HepG2 (cell line): Measurements from ENCODE around the gene SLC9C2. TPM values are rescaled to one million over a fixed set of nuclear protein-coding genes. Genes with fewer than 3 reads are reported as not detected.

Experiments
- ATF6 ChIP-seq: sonication (generic); formaldehyde crosslinking; conservative IDR thresholded peaks from 2 replicates; pipeline ENCODE4 v1.4.0; 2020; ENCODE audit warnings: missing genetic modification reagents
- DR1 ChIP-seq: sonication (generic); formaldehyde crosslinking; IDR thresholded peaks from 2 replicates; pipeline ENCODE4 v1.8.0; 2021; ENCODE audit warnings: mild to moderate bottlenecking, missing genetic modification reagents, inconsistent platforms
- FOXK2 ChIP-seq: fragments of 450-650 bp; IDR thresholded peaks from 2 replicates; pipeline ENCODE4 v1.6.1; 2016
- MBNL3 ChIP-seq: fragments of 250-450 bp; sonication (Bioruptor Pico); conservative IDR thresholded peaks from 2 replicates; pipeline ENCODE4 v1.8.0; 2022; ENCODE audit warnings: mild to moderate bottlenecking, inconsistent platforms
- NR2F1 ChIP-seq, 2 experiments: fragments of 450-650 bp in 1 of 2; formaldehyde crosslinking in 1 of 2; IDR thresholded peaks; 2 replicates each; pipeline versions ENCODE4 v1.5.0 to v1.6.1; 2016 to 2020; ENCODE audit warnings: mild to moderate bottlenecking in 1 of 2, missing compliant biosample characterization in 1 of 2, missing genetic modification reagents in 1 of 2, moderate library complexity in 1 of 2
- POLR2G ChIP-seq: fragments of 200-400 bp; formaldehyde crosslinking; IDR thresholded peaks from 2 replicates; pipeline ENCODE4 v1.6.1; 2018; ENCODE audit warnings: mild to moderate bottlenecking, low read depth, low read length, moderate library complexity
- PRMT3 ChIP-seq: sonication (generic); formaldehyde crosslinking; IDR thresholded peaks from 2 replicates; pipeline ENCODE4 v1.8.1; 2022; ENCODE audit warnings: low read depth, mild to moderate bottlenecking, moderate library complexity, missing genetic modification reagents, borderline replicate concordance
- RFX1 ChIP-seq: fragments of 450-650 bp; IDR thresholded peaks from 2 replicates; pipeline ENCODE4 v1.6.1; 2017
- SMC3 ChIP-seq: IDR thresholded peaks from 2 replicates; pipeline ENCODE4 v1.6.1; 2011; ENCODE audit warnings: low read length, improper control_type of control experiment
- THYN1 ChIP-seq: sonication (generic); formaldehyde crosslinking; IDR thresholded peaks from 2 replicates; pipeline ENCODE4 v1.8.1; 2023; ENCODE audit warnings: low read depth, mild to moderate bottlenecking, moderate library complexity, missing genetic modification reagents, borderline replicate concordance
- ZBTB3 ChIP-seq: sonication (generic); formaldehyde crosslinking; IDR thresholded peaks from 2 replicates; pipeline ENCODE4 v1.4.0; 2020; ENCODE audit warnings: low read depth, mild to moderate bottlenecking, moderate library complexity, missing genetic modification reagents, borderline replicate concordance
- ZFYVE20 ChIP-seq: sonication (generic); formaldehyde crosslinking; IDR thresholded peaks from 2 replicates; pipeline ENCODE4 v1.8.0; 2023; ENCODE audit warnings: low read depth, mild to moderate bottlenecking, moderate library complexity, missing genetic modification reagents, borderline replicate concordance
- ZNF10 ChIP-seq: sonication (generic); formaldehyde crosslinking; IDR thresholded peaks from 2 replicates; pipeline ENCODE4 v1.4.0; 2020; ENCODE audit warnings: mild to moderate bottlenecking, low read depth, missing genetic modification reagents, borderline replicate concordance
- ZNF18 ChIP-seq: sonication (generic); formaldehyde crosslinking; IDR thresholded peaks from 2 replicates; pipeline ENCODE4 v1.8.0; 2022; ENCODE audit warnings: mild to moderate bottlenecking, missing genetic modification reagents; ENCODE audit not compliant: insufficient replicate concordance
- ZNF343 ChIP-seq: sonication (generic); formaldehyde crosslinking; IDR thresholded peaks from 2 replicates; pipeline ENCODE4 v1.4.0; 2020; ENCODE audit warnings: mild to moderate bottlenecking, missing genetic modification reagents
- ZNF468 ChIP-seq: sonication (generic); formaldehyde crosslinking; IDR thresholded peaks from 2 replicates; pipeline ENCODE4 v1.8.0; 2022; ENCODE audit warnings: mild to moderate bottlenecking, moderate library complexity, missing genetic modification reagents
- ZNF704 ChIP-seq: sonication (generic); formaldehyde crosslinking; IDR thresholded peaks from 2 replicates; pipeline ENCODE4 v1.8.1; 2023; ENCODE audit warnings: mild to moderate bottlenecking, inconsistent platforms, moderate library complexity, missing genetic modification reagents, borderline replicate concordance
- ZSCAN25 ChIP-seq: sonication (generic); formaldehyde crosslinking; IDR thresholded peaks from 2 replicates; pipeline ENCODE4 v1.8.0; 2022; ENCODE audit warnings: mild to moderate bottlenecking, missing genetic modification reagents
- ZSCAN29 ChIP-seq: sonication (generic); formaldehyde crosslinking; conservative IDR thresholded peaks from 2 replicates; pipeline ENCODE4 v1.4.0; 2020; ENCODE audit warnings: mild to moderate bottlenecking, missing genetic modification reagents
- polyA plus RNA-seq, 8 experiments: library from polyadenylated mRNA; depleted of rRNA in 3 of 8; stranded (reverse) in 7 of 8; unstranded in 1 of 8; fragments of >200 nt; fragmentation: Illumina TruSeq in 4 of 8; extraction: Trizol in 4 of 8; gene quantifications; 2 replicates each; pipeline versions ENCODE4 v1.2.1 to v1.2.3, GENCODE V29; 2011 to 2016; ENCODE audit warnings: low read depth in 4 of 8, missing spikeins in 1 of 8, mixed read lengths in 1 of 8; ENCODE audit not compliant: insufficient read depth in 1 of 8
- total RNA-seq, 5 experiments: library from RNA; depleted of rRNA; stranded (reverse); fragments of >200 nt; fragmentation: Illumina TruSeq; extraction: Trizol; gene quantifications; 2 replicates each; pipeline ENCODE4 v1.2.3, GENCODE V29; 2016; ENCODE audit warnings: low read depth in 1 of 5
- TF ChIP-seq, protein P1 (sequence below): sonication (generic); formaldehyde crosslinking; IDR thresholded peaks from 2 replicates; pipeline ENCODE4 v1.4.0; 2020; ENCODE audit warnings: missing genetic modification reagents
- TF ChIP-seq, protein P2 (sequence below): sonication (generic); formaldehyde crosslinking; IDR thresholded peaks from 2 replicates; pipeline ENCODE4 v1.4.0; 2020; ENCODE audit warnings: missing genetic modification reagents

Gene SLC9C2
- total and polyA plus RNA-seq, 2 of the 13 experiments (the other 11 are each of a cell fraction or from before 2014, with no cell fraction given) = 0.03 TPM; not detected in 1

- no peak for TF ChIP-seq ATF6
- no peak for TF ChIP-seq ZNF468
- no peak for TF ChIP-seq ZBTB3 (CRISPR knock-in tag)
- no peak for TF ChIP-seq RFX1
- TF ChIP-seq ZNF10 (CRISPR knock-in tag) = no peak
- no peak for TF ChIP-seq THYN1 (CRISPR knock-in tag)
- TF ChIP-seq MBNL3 (CRISPR knock-in tag) = no peak
- TF ChIP-seq NR2F1 (CRISPR knock-in tag; IDR thresholded peaks at IDR 0.05) = no peak
- no peak for TF ChIP-seq ZSCAN25 (CRISPR knock-in tag)
- TF ChIP-seq, protein P1, sequence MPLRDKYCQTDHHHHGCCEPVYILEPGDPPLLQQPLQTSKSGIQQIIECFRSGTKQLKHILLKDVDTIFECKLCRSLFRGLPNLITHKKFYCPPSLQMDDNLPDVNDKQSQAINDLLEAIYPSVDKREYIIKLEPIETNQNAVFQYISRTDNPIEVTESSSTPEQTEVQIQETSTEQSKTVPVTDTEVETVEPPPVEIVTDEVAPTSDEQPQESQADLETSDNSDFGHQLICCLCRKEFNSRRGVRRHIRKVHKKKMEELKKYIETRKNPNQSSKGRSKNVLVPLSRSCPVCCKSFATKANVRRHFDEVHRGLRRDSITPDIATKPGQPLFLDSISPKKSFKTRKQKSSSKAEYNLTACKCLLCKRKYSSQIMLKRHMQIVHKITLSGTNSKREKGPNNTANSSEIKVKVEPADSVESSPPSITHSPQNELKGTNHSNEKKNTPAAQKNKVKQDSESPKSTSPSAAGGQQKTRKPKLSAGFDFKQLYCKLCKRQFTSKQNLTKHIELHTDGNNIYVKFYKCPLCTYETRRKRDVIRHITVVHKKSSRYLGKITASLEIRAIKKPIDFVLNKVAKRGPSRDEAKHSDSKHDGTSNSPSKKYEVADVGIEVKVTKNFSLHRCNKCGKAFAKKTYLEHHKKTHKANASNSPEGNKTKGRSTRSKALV (CRISPR knock-in tag) = peak; percentile 37; the same call in 1 of the 2 replicates
- no peak for TF ChIP-seq ZNF18 (CRISPR knock-in tag)
- TF ChIP-seq, protein P2, sequence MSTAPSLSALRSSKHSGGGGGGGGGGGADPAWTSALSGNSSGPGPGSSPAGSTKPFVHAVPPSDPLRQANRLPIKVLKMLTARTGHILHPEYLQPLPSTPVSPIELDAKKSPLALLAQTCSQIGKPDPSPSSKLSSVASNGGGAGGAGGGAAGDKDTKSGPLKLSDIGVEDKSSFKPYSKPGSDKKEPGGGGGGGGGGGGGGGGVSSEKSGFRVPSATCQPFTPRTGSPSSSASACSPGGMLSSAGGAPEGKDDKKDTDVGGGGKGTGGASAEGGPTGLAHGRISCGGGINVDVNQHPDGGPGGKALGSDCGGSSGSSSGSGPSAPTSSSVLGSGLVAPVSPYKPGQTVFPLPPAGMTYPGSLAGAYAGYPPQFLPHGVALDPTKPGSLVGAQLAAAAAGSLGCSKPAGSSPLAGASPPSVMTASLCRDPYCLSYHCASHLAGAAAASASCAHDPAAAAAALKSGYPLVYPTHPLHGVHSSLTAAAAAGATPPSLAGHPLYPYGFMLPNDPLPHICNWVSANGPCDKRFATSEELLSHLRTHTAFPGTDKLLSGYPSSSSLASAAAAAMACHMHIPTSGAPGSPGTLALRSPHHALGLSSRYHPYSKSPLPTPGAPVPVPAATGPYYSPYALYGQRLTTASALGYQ (CRISPR knock-in tag) = no peak
- TF ChIP-seq POLR2G = peak; percentile 74
- TF ChIP-seq SMC3 = no peak
- TF ChIP-seq PRMT3 (CRISPR knock-in tag) = peak; percentile 77; the same call in 1 of the 2 replicates
- no peak for TF ChIP-seq ZSCAN29 (CRISPR knock-in tag)
- no peak for TF ChIP-seq ZFYVE20 (CRISPR knock-in tag)
- no peak for TF ChIP-seq FOXK2
- TF ChIP-seq ZNF343 (CRISPR knock-in tag) = no peak
- no peak for TF ChIP-seq ZNF704
- no peak for TF ChIP-seq DR1 (CRISPR knock-in tag)
Observed at GRCh38 chr1:173476665-173477285, 126.1 kb downstream of the SLC9C2 start (continued).
